GM12878 (cell line): ENCODE results near the gene PGLYRP2. TPM values are rescaled to one million over a fixed set of nuclear protein-coding genes. Genes with fewer than 3 reads are reported as not detected.

Experiments used
- BHLHE40 ChIP-seq, 2 experiments: fragments of 450-650 bp in 1 of 2; IDR thresholded peaks; 2 replicates each; pipeline ENCODE4 v1.6.1; 2011 to 2017; ENCODE audit warnings: low read depth in 2 of 2, borderline replicate concordance in 1 of 2, improper control_type of control experiment in 1 of 2, low read length in 1 of 2, mild to moderate bottlenecking in 1 of 2
- BMI1 ChIP-seq: fragments of 450-650 bp; IDR thresholded peaks from 2 replicates; pipeline ENCODE4 v1.6.1; 2016; ENCODE audit warnings: mild to moderate bottlenecking, moderate library complexity, borderline replicate concordance
- CBFB ChIP-seq: IDR thresholded peaks from 2 replicates; pipeline ENCODE4 v1.6.1; 2016; ENCODE audit warnings: antibody characterized with exemption, low read depth
- E2F8 ChIP-seq: fragments of 450-650 bp; IDR thresholded peaks from 2 replicates; pipeline ENCODE4 v1.6.1; 2018; ENCODE audit warnings: mild to moderate bottlenecking, low read depth, moderate library complexity; ENCODE audit not compliant: partially characterized antibody
- HSF1 ChIP-seq: fragments of 150-350 bp; IDR thresholded peaks from 2 replicates; pipeline ENCODE4 v1.6.1; 2014; ENCODE audit warnings: mild to moderate bottlenecking, low read depth, low read length
- IRF3 ChIP-seq: fragments of 450-650 bp; IDR thresholded peaks from 2 replicates; pipeline ENCODE4 v1.6.1; 2014; ENCODE audit warnings: mild to moderate bottlenecking
- LARP7 ChIP-seq: fragments of 450-650 bp; IDR thresholded peaks from 2 replicates; pipeline ENCODE4 v1.6.1; 2017; ENCODE audit warnings: mild to moderate bottlenecking
- MTA3 ChIP-seq: IDR thresholded peaks from 2 replicates; pipeline ENCODE4 v1.6.1; 2012; ENCODE audit warnings: low read length, inconsistent platforms, borderline replicate concordance
- MXI1 ChIP-seq: fragments of 150-350 bp; IDR thresholded peaks from 2 replicates; pipeline ENCODE4 v1.6.1; 2011; ENCODE audit warnings: low read depth, mild to moderate bottlenecking, inconsistent platforms, low read length, improper control_type of control experiment
- NR2C2 ChIP-seq: IDR thresholded peaks from 2 replicates; pipeline ENCODE4 v1.6.1; 2011; ENCODE audit warnings: borderline replicate concordance, low read depth; ENCODE audit not compliant: control insufficient read depth, insufficient read length
- PAX8 ChIP-seq: fragments of 450-650 bp; IDR thresholded peaks from 2 replicates; pipeline ENCODE4 v1.6.1; 2017; ENCODE audit warnings: mild to moderate bottlenecking, moderate library complexity
- SIN3A ChIP-seq: IDR thresholded peaks from 2 replicates; pipeline ENCODE4 v1.6.1; 2012; ENCODE audit warnings: low read depth, low read length, improper control_type of control experiment
- SIX5 ChIP-seq: IDR thresholded peaks from 2 replicates; pipeline ENCODE4 v1.6.1; 2011; ENCODE audit warnings: mild to moderate bottlenecking, low read depth, low read length, moderate library complexity; ENCODE audit not compliant: severe bottlenecking
- SMAD1 ChIP-seq: fragments of 450-650 bp; IDR thresholded peaks from 2 replicates; pipeline ENCODE4 v1.6.1; 2018; ENCODE audit warnings: mild to moderate bottlenecking, low read depth; ENCODE audit not compliant: partially characterized antibody
- USF1 ChIP-seq: IDR thresholded peaks from 2 replicates; pipeline ENCODE4 v1.6.1; 2011; ENCODE audit warnings: borderline replicate concordance, low read depth, mild to moderate bottlenecking, moderate library complexity, mixed read lengths, low read length; ENCODE audit not compliant: insufficient read depth; ENCODE audit errors: extremely low read length
- WRNIP1 ChIP-seq: IDR thresholded peaks from 2 replicates; pipeline ENCODE4 v1.6.1; 2011; ENCODE audit warnings: low read depth, low read length, improper control_type of control experiment, borderline replicate concordance
- ZNF592 ChIP-seq: fragments of 450-650 bp; IDR thresholded peaks from 2 replicates; pipeline ENCODE4 v1.6.1; 2017; ENCODE audit warnings: mild to moderate bottlenecking, moderate library complexity
- ZZZ3 ChIP-seq: IDR thresholded peaks from 2 replicates; pipeline ENCODE4 v1.6.1; 2011; ENCODE audit warnings: low read depth; ENCODE audit not compliant: control insufficient read depth, insufficient read length
- polyA plus RNA-seq, 11 experiments: library from polyadenylated mRNA; depleted of rRNA in 4 of 11; unstranded in 6 of 11; stranded (reverse) in 5 of 11; fragments of >200 nt; fragmentation: Nextera tagmentation in 4 of 11; fragmentation: Illumina TruSeq in 1 of 11; extraction: Ambion mirVana in 4 of 11; extraction: Trizol in 1 of 11; gene quantifications; 1 replicate in 1 of 11; 2 replicates in 10 of 11; pipeline versions ENCODE4 v1.2.1 to v1.2.3, GENCODE V29; 2011 to 2016; ENCODE audit warnings: inconsistent platforms in 2 of 11, missing spikeins in 2 of 11, low read depth in 1 of 11
- total RNA-seq, 4 experiments: library from RNA; depleted of rRNA in 3 of 4; stranded (reverse); fragments of >200 nt in 3 of 4; fragmentation: Illumina TruSeq in 1 of 4; extraction: Trizol in 1 of 4; gene quantifications; 2 replicates each; pipeline versions ENCODE4 v1.2.1 to v1.2.3, GENCODE V29; 2013 to 2021

PGLYRP2 gene
- total and polyA plus RNA-seq, 10 of the 15 experiments (the other 5 are each of a cell fraction or from before 2014, with no cell fraction given), result 0.15 to 0.48 (median 0.26) TPM; not detected in 5

- TF ChIP-seq ZNF592 (peak; percentile 85; the same call in 1 of the 2 replicates), SIX5 (peak; percentile 51), MTA3 (no peak), SMAD1 (no peak), BMI1 (peak; percentile 91), ZZZ3 (no peak), SIN3A (0 out of 2 replicates have a peak, but pooled peaks have one; percentile 27), LARP7 (no peak), IRF3 (no peak), BHLHE40 (IDR thresholded peaks at IDR 0.05; ENCODE audit: borderline replicate concordance in 1 of 2, low read depth in 2 of 2, low read length in 1 of 2) (peak in 1 of 2 experiments; percentile 34; a peak in 1 of 4 replicates), CBFB (no peak), USF1 (no peak), PAX8 (no peak), E2F8 (no peak), NR2C2 (no peak), WRNIP1 (no peak), MXI1 (no peak), HSF1 (no peak)
Measured at GRCh38 chr19:15449620-15450527, 29.4 kb downstream of the PGLYRP2 start, which contains the start of gene WIZ (continued).
